GM20000 (cell line): Measurements from ENCODE around the gene NRL.

ENCODE experiments used
- DNase-seq: peaks from one replicate; pipeline ENCODE4 v3.0.0; 2012; ENCODE audit warnings: low spot score
- CTCF ChIP-seq: IDR thresholded peaks from 2 replicates; pipeline ENCODE4 v1.5.1; 2012; ENCODE audit warnings: mild to moderate bottlenecking, control low read depth; ENCODE audit errors: extremely low read depth, missing control alignments

The NRL gene

GRCh38 chr14:24059841-24060388 is 54.8 kb downstream of the NRL start:
- no peak for DNase-seq
- no peak for TF ChIP-seq CTCF

GRCh38 chr14:24058951-24059475 is 55.7 kb downstream of the NRL start:
- TF ChIP-seq CTCF = no peak
- DNase-seq = no peak

- DNase-seq = peak; percentile 66
- no peak for TF ChIP-seq CTCF
Measured at GRCh38 chr14:24058260-24058950, 56.3 kb downstream of the NRL start.

- no peak for TF ChIP-seq CTCF
- no peak for DNase-seq
Measured at GRCh38 chr14:24057867-24058259, 56.9 kb downstream of the NRL start.

GRCh38 chr14:24057271-24057670 is 57.5 kb downstream of the NRL start:
- DNase-seq = no peak
- no peak for TF ChIP-seq CTCF

GRCh38 chr14:24056800-24057184 is 58.0 kb downstream of the NRL start:
- DNase-seq = no peak
- TF ChIP-seq CTCF = no peak

- DNase-seq = no peak
- TF ChIP-seq CTCF = no peak
Measured at GRCh38 chr14:24055971-24056799, 58.6 kb downstream of the NRL start.
